ENCODE measurements around the gene BAZ2B. TPM values are rescaled to one million over a fixed set of nuclear protein-coding genes. Genes with fewer than 3 reads are reported as not detected.
"Not testable (repeated sequence)": the region's sequence is repeated elsewhere in the genome, so short reads cannot be mapped to it uniquely, and the experiment has no call there.

The BAZ2B gene
- total and polyA plus RNA-seq, 10 donors: 5.6 to 158 (median 86.0) TPM

- Histone ChIP-seq H3K36me3 (peaks cover 3 to 95% (median 37%) of the 10 kb centered on the region in 6 donors), H3K4me1 (no peaks in the 10 kb centered on the region), H3K4me3 (no peak overlapping the region), H3K9me3 (no peaks in the 10 kb centered on the region), H3K27me3 (replicated peaks in 1 of 7) (no peaks in the 10 kb centered on the region), H3K27ac (no peak overlapping the region)
- WGBS, 5 donors: 68 to 80% (median 79%) methylated on average over 3 of the region's 3 CpGs
- TF ChIP-seq CTCF (IDR thresholded peaks at IDR 0.05 in 8 of 11, conservative IDR thresholded peaks at IDR 0.05 in 3 of 11) (no peak), POLR2A (IDR thresholded peaks at IDR 0.05) (no peak), POLR2AphosphoS5 (IDR thresholded peaks at IDR 0.05) (no peak)
- no peak for DNase-seq
- intact Hi-C loops (cut with DNase I; ENCODE audit: low total_unique reads): no loop called here
Observed at GRCh38 chr2:159409116-159409800, 207.1 kb downstream of the BAZ2B start.

GRCh38 chr2:159402790-159403189, 213.6 kb downstream of the BAZ2B start:
- Histone ChIP-seq H3K9me3 (no peaks in the 10 kb centered on the region), H3K27ac (no peak overlapping the region), H3K4me1 (no peaks in the 10 kb centered on the region), H3K36me3 (peaks cover 0 to 79% (median 3%) of the 10 kb centered on the region in 6 donors), H3K4me3 (no peak overlapping the region), H3K27me3 (replicated peaks in 1 of 7) (no peaks in the 10 kb centered on the region)
- TF ChIP-seq POLR2AphosphoS5 (IDR thresholded peaks at IDR 0.05) (no peak), CTCF (IDR thresholded peaks at IDR 0.05 in 8 of 11, conservative IDR thresholded peaks at IDR 0.05 in 3 of 11) (no peak), POLR2A (IDR thresholded peaks at IDR 0.05) (no peak)
- no peak for DNase-seq
- intact Hi-C loops (cut with DNase I; ENCODE audit: low total_unique reads): no loop called here
- WGBS, 5 donors: 96 to 99% (median 97%) methylated on average over 2 of the region's 2 CpGs

- DNase-seq; H3K9me3 ChIP-seq; H3K27ac ChIP-seq; H3K4me1 ChIP-seq; intact Hi-C loops (cut with DNase I; ENCODE audit: low total_unique reads); H3K27me3 ChIP-seq (replicated peaks in 1 of 7); H3K4me3 ChIP-seq: not testable (repeated sequence)
- H3K36me3 ChIP-seq: peaks cover 0 to 74% (median 2%) of the 10 kb centered on the region in 6 donors
- WGBS, 5 donors: 93 to 98% (median 94%) methylated on average over 5 of the region's 5 CpGs
Observed at GRCh38 chr2:159402160-159402559, 214.2 kb downstream of the BAZ2B start.

DNA sequence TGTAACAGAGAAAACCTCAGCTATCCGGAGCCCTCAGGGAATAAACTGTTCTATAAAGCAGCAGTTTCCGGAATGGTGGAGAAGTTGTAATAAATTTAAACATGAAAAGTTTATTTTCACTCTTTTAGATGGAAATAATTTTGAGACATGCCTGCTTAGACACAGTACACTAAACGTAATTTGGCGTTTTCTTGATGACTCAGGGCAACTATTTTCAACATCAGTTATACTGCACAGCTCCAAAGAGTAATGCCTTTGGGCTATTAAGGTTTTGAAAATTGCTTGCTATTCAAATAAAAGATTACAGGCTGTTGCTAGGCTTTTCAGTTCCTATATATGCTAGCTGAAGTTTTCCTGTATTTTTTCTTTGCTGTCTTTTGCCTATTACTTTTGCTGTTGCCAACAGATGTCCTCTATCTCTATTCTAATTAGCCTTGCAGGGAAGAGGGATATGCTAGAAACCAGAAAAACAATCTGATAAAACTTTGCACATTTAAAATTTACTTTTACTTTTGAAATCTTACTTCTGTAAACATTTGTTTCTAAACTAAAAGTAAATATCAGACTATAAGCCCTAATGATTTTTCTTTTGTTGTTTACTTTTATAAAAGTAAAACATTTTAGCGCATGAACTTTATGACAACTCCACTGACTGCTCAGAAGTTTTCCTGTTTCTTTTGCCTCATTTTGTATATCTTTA, 216.5 kb downstream of the BAZ2B start:
- Histone ChIP-seq H3K4me3 (no peak overlapping the region), H3K36me3 (peaks cover 0 to 73% (median 2%) of the 10 kb centered on the region in 6 donors), H3K9me3 (no peaks in the 10 kb centered on the region), H3K27ac (no peak overlapping the region), H3K4me1 (no peaks in the 10 kb centered on the region), H3K27me3 (replicated peaks in 1 of 7) (no peaks in the 10 kb centered on the region)
- intact Hi-C loops (cut with DNase I; ENCODE audit: low total_unique reads): no loop called here
- DNase-seq: no peak
- WGBS, 5 donors: 87 to 97% (median 89%) methylated on average over 5 of the region's 5 CpGs
- TF ChIP-seq POLR2A (IDR thresholded peaks at IDR 0.05): no peak
- TF ChIP-seq POLR2AphosphoS5 (IDR thresholded peaks at IDR 0.05): no peak
- TF ChIP-seq CTCF (IDR thresholded peaks at IDR 0.05 in 8 of 11, conservative IDR thresholded peaks at IDR 0.05 in 3 of 11): no peak
